ENCODE data around the gene RAF1. TPM values are rescaled to one million over a fixed set of nuclear protein-coding genes. Genes with fewer than 3 reads are reported as not detected.

Gene RAF1
- total and polyA plus RNA-seq, 9 of the 15 experiments (the other 6 are each of a cell fraction or from before 2014, with no cell fraction given), result 28.0 to 183 (median 85.6) TPM

GRCh38 chr3:12663936-12664908, at the start of gene RAF1 (continued):
- TF ChIP-seq ID3 (CRISPR knock-in tag; IDR thresholded peaks at IDR 0.05), result no peak
- TF ChIP-seq ID3 (tag; IDR thresholded peaks at IDR 0.05), result 0 out of 2 replicates have a peak, but pooled peaks have one; percentile 39
- TF ChIP-seq ZBTB17 (CRISPR knock-in tag; IDR thresholded peaks at IDR 0.05), result peak; percentile 100
- no peak for TF ChIP-seq ILK (tag; IDR thresholded peaks at IDR 0.05; ENCODE audit: borderline replicate concordance, low read depth)
- peak; percentile 83 for TF ChIP-seq ETS1 (conservative IDR thresholded peaks at IDR 0.05; ENCODE audit: control insufficient read depth, low read depth, low read length)
- peak in 1 of 2 experiments; percentile 81; a peak in 1 of 4 replicates for TF ChIP-seq RCOR1 (IDR thresholded peaks at IDR 0.05; ENCODE audit: borderline replicate concordance in 1 of 2, low read depth in 2 of 2, low read length in 2 of 2)
- no peak for TF ChIP-seq CBFA2T3 (IDR thresholded peaks at IDR 0.05)
- no peak for TF ChIP-seq TCF15 (CRISPR knock-in tag; IDR thresholded peaks at IDR 0.05)
- TF ChIP-seq, protein P1, sequence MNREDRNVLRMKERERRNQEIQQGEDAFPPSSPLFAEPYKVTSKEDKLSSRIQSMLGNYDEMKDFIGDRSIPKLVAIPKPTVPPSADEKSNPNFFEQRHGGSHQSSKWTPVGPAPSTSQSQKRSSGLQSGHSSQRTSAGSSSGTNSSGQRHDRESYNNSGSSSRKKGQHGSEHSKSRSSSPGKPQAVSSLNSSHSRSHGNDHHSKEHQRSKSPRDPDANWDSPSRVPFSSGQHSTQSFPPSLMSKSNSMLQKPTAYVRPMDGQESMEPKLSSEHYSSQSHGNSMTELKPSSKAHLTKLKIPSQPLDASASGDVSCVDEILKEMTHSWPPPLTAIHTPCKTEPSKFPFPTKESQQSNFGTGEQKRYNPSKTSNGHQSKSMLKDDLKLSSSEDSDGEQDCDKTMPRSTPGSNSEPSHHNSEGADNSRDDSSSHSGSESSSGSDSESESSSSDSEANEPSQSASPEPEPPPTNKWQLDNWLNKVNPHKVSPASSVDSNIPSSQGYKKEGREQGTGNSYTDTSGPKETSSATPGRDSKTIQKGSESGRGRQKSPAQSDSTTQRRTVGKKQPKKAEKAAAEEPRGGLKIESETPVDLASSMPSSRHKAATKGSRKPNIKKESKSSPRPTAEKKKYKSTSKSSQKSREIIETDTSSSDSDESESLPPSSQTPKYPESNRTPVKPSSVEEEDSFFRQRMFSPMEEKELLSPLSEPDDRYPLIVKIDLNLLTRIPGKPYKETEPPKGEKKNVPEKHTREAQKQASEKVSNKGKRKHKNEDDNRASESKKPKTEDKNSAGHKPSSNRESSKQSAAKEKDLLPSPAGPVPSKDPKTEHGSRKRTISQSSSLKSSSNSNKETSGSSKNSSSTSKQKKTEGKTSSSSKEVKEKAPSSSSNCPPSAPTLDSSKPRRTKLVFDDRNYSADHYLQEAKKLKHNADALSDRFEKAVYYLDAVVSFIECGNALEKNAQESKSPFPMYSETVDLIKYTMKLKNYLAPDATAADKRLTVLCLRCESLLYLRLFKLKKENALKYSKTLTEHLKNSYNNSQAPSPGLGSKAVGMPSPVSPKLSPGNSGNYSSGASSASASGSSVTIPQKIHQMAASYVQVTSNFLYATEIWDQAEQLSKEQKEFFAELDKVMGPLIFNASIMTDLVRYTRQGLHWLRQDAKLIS (CRISPR knock-in tag; IDR thresholded peaks at IDR 0.05), result peak; percentile 84
- TF ChIP-seq ZFP36 (IDR thresholded peaks at IDR 0.05; ENCODE audit: low read depth, low read length, partially characterized antibody), result peak; percentile 53
- TF ChIP-seq TFAP4 (CRISPR knock-in tag; IDR thresholded peaks at IDR 0.05; ENCODE audit: borderline replicate concordance), result peak; percentile 91
- no peak for TF ChIP-seq ASH1L (IDR thresholded peaks at IDR 0.05; ENCODE audit: borderline replicate concordance, low read depth, partially characterized antibody)
- peak; percentile 33; the same call in 1 of the 2 replicates for TF ChIP-seq STAT5A (IDR thresholded peaks at IDR 0.05; ENCODE audit: borderline replicate concordance, low read length)
- TF ChIP-seq TCF7L2 (IDR thresholded peaks at IDR 0.05; ENCODE audit: low read depth, low read length), result 0 out of 2 replicates have a peak, but pooled peaks have one; percentile 44
- no peak for TF ChIP-seq NCOA1 (IDR thresholded peaks at IDR 0.05; ENCODE audit: low read depth)
- TF ChIP-seq SIN3B (IDR thresholded peaks at IDR 0.05; ENCODE audit: low read depth), result peak; percentile 55; the same call in 1 of the 2 replicates
- TF ChIP-seq RBM17 (IDR thresholded peaks at IDR 0.05; ENCODE audit: borderline replicate concordance, low read depth, low read length), result no peak
- TF ChIP-seq ZNF444 (CRISPR knock-in tag; IDR thresholded peaks at IDR 0.05), result 0 out of 2 replicates have a peak, but pooled peaks have one; percentile 39

Measured in K562 (cell line).